Vagina (tissue), 2 donors: Measurements from ENCODE around the gene GNL1.

Experiments
- CTCF ChIP-seq, 3 experiments: fragments of 450-650 bp in 2 of 3; fragments of 200-600 bp in 1 of 3; sonication (generic) in 1 of 3; IDR thresholded peaks; one replicate each; pipeline ENCODE4 v1.5.1; 2017 to 2019; ENCODE audit warnings: antibody characterized with exemption in 3 of 3, mild to moderate bottlenecking in 2 of 3, moderate library complexity in 2 of 3
- POLR2A ChIP-seq, 2 donors: fragments of 450-650 bp; IDR thresholded peaks; one replicate each; pipeline ENCODE4 v1.6.1; 2017; ENCODE audit warnings: antibody characterized with exemption in 2 of 2, mild to moderate bottlenecking in 2 of 2, moderate library complexity in 2 of 2
- POLR2AphosphoS5 ChIP-seq, 2 donors: sonication (generic); formaldehyde crosslinking; IDR thresholded peaks; one replicate each; pipeline ENCODE4 v1.9.0; 2017; ENCODE audit warnings: antibody characterized with exemption in 2 of 2, mild to moderate bottlenecking in 2 of 2, low read depth in 1 of 2; ENCODE audit not compliant: insufficient read depth in 1 of 2

GRCh38 chr6:30557683-30557981 is 1.3 kb upstream of the GNL1 start:
- TF ChIP-seq CTCF (IDR thresholded peaks at IDR 0.05) (no peak), POLR2A (IDR thresholded peaks at IDR 0.05) (no peak), POLR2AphosphoS5 (IDR thresholded peaks at IDR 0.05; ENCODE audit: insufficient read depth in 1 of 2, low read depth in 1 of 2) (no peak)
